ENCODE measurements around the gene INA. TPM values are rescaled to one million over a fixed set of nuclear protein-coding genes. Genes with fewer than 3 reads are reported as not detected.

The INA gene
- total and polyA plus RNA-seq, 2 donors (not counting 3 experiments of a cell fraction or from before 2014, with no cell fraction given): 0.25 to 0.40 TPM

- dilution Hi-C loops (cut with MboI; ENCODE audit: extremely low pct_ligation_motif_present, low sequenced_read_pairs): no loop called here
- ChIA-PET POLR2A (no interaction called here), CTCF (interaction anchor here (0.7 to 2.5 kb wide), 2 partner anchors 10 to 34 kb away, joined by 3 to 7 read pairs; no protein-coding TSS in a partner anchor)
- Histone ChIP-seq H3K4me2 (ENCODE audit: insufficient read depth, low read length) (no peak overlapping the region), H3K9me1 (replicated peaks; ENCODE audit: control insufficient read depth, extremely low read depth, insufficient read depth, low read length) (no peaks in the 10 kb centered on the region), H3K4me3 (replicated peaks in 1 of 3; ENCODE audit: insufficient read depth in 1 of 3, low read depth in 1 of 3, low read length in 3 of 3) (no peak overlapping the region), H3K9ac (replicated peaks; ENCODE audit: extremely low read depth, insufficient read depth, low read length) (no peak overlapping the region), H3K27me3 (ENCODE audit: control insufficient read depth in 2 of 2, insufficient read depth in 2 of 2, low read length in 2 of 2) (peaks cover 36 to 47% of the 10 kb centered on the region in 2 experiments), H2AFZ (ENCODE audit: low read depth, low read length) (no peak overlapping the region), H3K79me2 (ENCODE audit: control insufficient read depth, insufficient read depth, low read length) (no peaks in the 10 kb centered on the region), H4K20me1 (replicated peaks; ENCODE audit: control insufficient read depth, extremely low read depth, insufficient read depth, low read length) (no peaks in the 10 kb centered on the region), H3K9me3 (replicated peaks; ENCODE audit: control insufficient read depth, insufficient read depth, low read length) (no peaks in the 10 kb centered on the region), H3K27ac (ENCODE audit: insufficient read depth, low read depth, low read length) (no peak overlapping the region), H3K36me3 (ENCODE audit: control insufficient read depth in 2 of 2, extremely low read depth in 1 of 2, insufficient read depth in 2 of 2, low read length in 2 of 2) (no peaks in the 10 kb centered on the region), H3K4me1 (ENCODE audit: control insufficient read depth, extremely low read depth, insufficient read depth, low read length) (peaks cover 6% of the 10 kb centered on the region)
- no TSS peak for BruUV-seq (replicated peaks)
- intact Hi-C loops (cut with micrococcal nuclease): no loop called here
- DNase-seq (ENCODE audit: low read depth, low spot score) (no peak), FAIRE-seq (no peak)
- TF ChIP-seq MAX (IDR thresholded peaks at IDR 0.05; ENCODE audit: insufficient read depth, insufficient read length) (no peak), JUN (IDR thresholded peaks at IDR 0.05; ENCODE audit: borderline replicate concordance, insufficient read depth, insufficient read length, low read depth) (no peak), CTCF (IDR thresholded peaks at IDR 0.05; ENCODE audit: extremely low read depth in 1 of 2, insufficient read depth in 1 of 2, low read depth in 1 of 2, low read length in 2 of 2) (no peak), POLR2AphosphoS5 (IDR thresholded peaks at IDR 0.05; ENCODE audit: insufficient read depth, low read depth, low read length) (no peak)
Observed at GRCh38 chr10:103278537-103278823, 1.5 kb downstream of the INA start.

GRCh38 chr10:103278862-103279298, 1.9 kb downstream of the INA start:
- FAIRE-seq (peak; percentile 69), DNase-seq (ENCODE audit: low read depth, low spot score) (peak; percentile 40)
- ChIA-PET CTCF (interaction anchor here (0.7 to 2.5 kb wide), 2 partner anchors 11 to 34 kb away, joined by 3 to 7 read pairs; no protein-coding TSS in a partner anchor), POLR2A (no interaction called here)
- H3K79me2 ChIP-seq (ENCODE audit: control insufficient read depth, insufficient read depth, low read length): no peaks in the 10 kb centered on the region
- TF ChIP-seq MYC (IDR thresholded peaks at IDR 0.05; ENCODE audit: low read depth, low read length): no peak
- no peak for TF ChIP-seq JUN (IDR thresholded peaks at IDR 0.05; ENCODE audit: borderline replicate concordance, insufficient read depth, insufficient read length, low read depth)
- TF ChIP-seq POLR2AphosphoS5 (IDR thresholded peaks at IDR 0.05; ENCODE audit: insufficient read depth, low read depth, low read length): no peak
- TF ChIP-seq CTCF (IDR thresholded peaks at IDR 0.05; ENCODE audit: extremely low read depth in 1 of 2, insufficient read depth in 1 of 2, low read depth in 1 of 2, low read length in 2 of 2): no peak
- no peak for TF ChIP-seq GATA2 (IDR thresholded peaks at IDR 0.05; ENCODE audit: insufficient read depth, insufficient read length, low read depth, low read length)
- H4K20me1 ChIP-seq (replicated peaks; ENCODE audit: control insufficient read depth, extremely low read depth, insufficient read depth, low read length): no peaks in the 10 kb centered on the region
- peaks cover 36 to 47% of the 10 kb centered on the region in 2 experiments for H3K27me3 ChIP-seq (ENCODE audit: control insufficient read depth in 2 of 2, insufficient read depth in 2 of 2, low read length in 2 of 2)
- H3K4me1 ChIP-seq (ENCODE audit: control insufficient read depth, extremely low read depth, insufficient read depth, low read length): peaks cover 2% of the 10 kb centered on the region
- dilution Hi-C loops (cut with MboI; ENCODE audit: extremely low pct_ligation_motif_present, low sequenced_read_pairs): no loop called here
- no peak overlapping the region for H3K9ac ChIP-seq (replicated peaks; ENCODE audit: extremely low read depth, insufficient read depth, low read length)
- no peak overlapping the region for H3K4me2 ChIP-seq (ENCODE audit: insufficient read depth, low read length)
- H3K36me3 ChIP-seq (ENCODE audit: control insufficient read depth in 2 of 2, extremely low read depth in 1 of 2, insufficient read depth in 2 of 2, low read length in 2 of 2): no peaks in the 10 kb centered on the region
- H3K9me3 ChIP-seq (replicated peaks; ENCODE audit: control insufficient read depth, insufficient read depth, low read length): no peaks in the 10 kb centered on the region
- H3K9me1 ChIP-seq (replicated peaks; ENCODE audit: control insufficient read depth, extremely low read depth, insufficient read depth, low read length): no peaks in the 10 kb centered on the region
- intact Hi-C loops (cut with micrococcal nuclease): loop anchor here (1.0 kb wide), 1 partner anchor 14 kb away; no protein-coding TSS in a partner anchor
- no peak overlapping the region for H2AFZ ChIP-seq (ENCODE audit: low read depth, low read length)
- no peak overlapping the region for H3K4me3 ChIP-seq (replicated peaks in 1 of 3; ENCODE audit: insufficient read depth in 1 of 3, low read depth in 1 of 3, low read length in 3 of 3)
- BruUV-seq (replicated peaks): no TSS peak
- H3K27ac ChIP-seq (ENCODE audit: insufficient read depth, low read depth, low read length): no peak overlapping the region
